Fibroblast of skin of back (primary cell): ENCODE measurements around the gene LRRC26.
A peak's percentile ranks its signal among the peaks of the same experiment; 100 is the strongest.

Source experiments
- DNase-seq: peaks from one replicate; pipeline ENCODE4 v3.0.0-alpha.2; 2013

LRRC26 gene

DNA sequence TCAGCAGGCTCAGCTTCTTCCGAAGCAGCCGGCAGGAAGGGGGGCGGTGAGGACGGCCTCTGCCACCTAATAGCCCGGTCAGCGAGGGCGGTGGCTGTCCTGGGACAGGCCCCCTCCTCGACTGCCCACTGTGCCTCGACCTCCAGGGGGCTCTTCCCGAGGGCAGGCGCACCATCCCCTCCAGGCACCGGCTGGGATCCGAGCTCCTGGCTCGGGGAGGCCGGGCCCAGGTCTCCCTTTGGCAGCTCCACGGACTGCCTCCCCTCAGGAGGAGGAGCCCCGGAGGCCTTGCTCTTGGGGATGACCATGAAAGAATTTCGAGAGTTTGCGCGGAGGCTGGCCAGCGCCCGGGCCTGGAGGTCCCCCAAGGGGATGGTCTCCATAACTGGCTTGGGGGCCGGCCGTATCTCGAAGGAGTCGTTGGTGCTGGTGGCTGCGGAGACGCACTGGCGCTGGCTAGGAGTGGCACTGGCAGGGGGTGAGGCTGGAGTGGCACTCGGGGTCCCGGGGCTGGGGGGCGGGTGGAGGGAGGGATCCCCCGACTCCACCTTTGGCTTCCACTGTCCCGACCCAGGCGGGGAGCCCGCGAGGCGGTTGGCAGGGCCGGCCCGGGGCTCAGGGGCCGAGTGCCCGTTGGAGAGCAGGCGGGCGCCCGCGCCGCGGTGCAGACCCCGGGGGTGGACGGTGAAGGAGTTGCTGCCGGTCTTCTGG lies 29.7 kb upstream of the LRRC26 start:
- no peak for DNase-seq

- DNase-seq, result no peak
Measured at GRCh38 chr9:137198902-137199283, 29.0 kb upstream of the LRRC26 start.

GRCh38 chr9:137198051-137198901 lies 28.4 kb upstream of the LRRC26 start:
- DNase-seq, result no peak

DNA sequence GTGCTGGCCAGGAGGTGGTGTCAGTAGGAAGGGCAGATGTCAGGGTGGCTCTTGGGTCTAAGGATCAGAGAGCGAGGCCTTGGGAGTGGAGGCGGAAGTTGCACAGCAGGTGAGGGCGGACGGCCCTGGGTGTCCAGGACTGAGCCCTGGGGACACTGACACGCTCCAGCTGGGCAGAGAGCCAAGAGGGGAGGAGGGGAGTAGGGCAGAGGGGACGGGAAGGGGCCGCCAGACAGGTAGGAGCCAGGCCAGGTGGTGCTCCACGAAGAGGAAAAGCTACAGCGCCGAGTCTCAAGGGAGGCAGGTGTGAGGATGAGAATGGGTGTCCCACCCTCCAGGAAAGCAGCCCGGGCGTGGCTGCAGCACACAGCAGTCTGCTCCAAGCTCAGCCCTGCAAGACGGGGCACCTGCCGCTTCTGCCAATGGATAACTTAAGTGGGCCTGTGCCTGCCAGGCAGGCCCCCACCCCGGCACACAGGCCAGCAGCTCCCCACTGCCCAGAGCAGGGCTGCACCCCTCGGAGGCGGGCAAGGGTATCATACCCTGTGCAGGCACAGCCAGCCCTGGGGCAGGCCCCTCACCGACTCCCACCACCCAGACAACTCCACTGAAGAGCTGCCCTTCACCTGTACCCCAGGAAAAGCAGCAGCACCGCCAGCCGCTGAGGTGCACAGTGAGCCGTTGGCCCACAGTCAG lies 25.8 kb upstream of the LRRC26 start:
- DNase-seq, result no peak

DNA sequence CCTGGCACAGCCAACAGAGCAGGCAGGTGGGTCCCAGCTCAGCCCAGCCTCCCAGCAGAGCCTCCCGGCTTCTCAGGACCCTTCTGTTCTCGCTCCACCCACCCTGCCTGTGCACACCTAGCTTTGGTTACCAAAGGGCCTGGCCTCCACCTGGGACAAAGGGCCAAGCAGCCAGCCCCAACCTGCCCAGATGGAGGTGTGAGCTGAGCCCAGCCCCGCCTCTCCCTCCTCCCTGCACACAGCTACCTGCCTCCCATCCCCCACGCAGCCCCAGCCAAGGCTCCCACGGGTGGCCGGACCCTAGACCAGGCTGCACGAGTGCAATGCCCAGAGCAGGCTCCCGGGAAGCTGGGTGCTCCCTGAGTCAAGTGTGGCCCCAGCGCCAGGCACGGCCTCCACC lies 25.1 kb upstream of the LRRC26 start:
- no peak for DNase-seq

- no peak for DNase-seq
Measured at GRCh38 chr9:137194388-137194787, 24.5 kb upstream of the LRRC26 start.

DNA sequence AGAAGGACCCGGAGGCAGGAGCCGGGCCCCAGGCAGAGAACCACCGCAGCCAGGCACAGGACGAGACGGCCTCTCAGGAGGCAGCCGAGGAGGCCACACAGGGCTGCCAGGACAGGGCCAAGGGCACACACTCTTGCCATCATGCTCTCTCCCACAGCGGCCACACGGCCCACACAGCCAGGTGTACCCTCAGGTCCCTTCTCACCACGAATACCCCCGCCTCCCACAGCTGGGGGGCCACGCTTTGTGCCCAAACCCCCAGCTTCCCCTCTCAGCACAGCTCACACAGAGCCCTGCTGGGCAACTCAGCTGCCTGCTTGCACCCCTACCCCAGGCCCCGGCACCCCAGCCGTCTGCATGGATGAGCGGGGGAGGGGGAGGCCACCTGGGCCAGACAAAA lies 23.9 kb upstream of the LRRC26 start:
- DNase-seq, result no peak

DNA sequence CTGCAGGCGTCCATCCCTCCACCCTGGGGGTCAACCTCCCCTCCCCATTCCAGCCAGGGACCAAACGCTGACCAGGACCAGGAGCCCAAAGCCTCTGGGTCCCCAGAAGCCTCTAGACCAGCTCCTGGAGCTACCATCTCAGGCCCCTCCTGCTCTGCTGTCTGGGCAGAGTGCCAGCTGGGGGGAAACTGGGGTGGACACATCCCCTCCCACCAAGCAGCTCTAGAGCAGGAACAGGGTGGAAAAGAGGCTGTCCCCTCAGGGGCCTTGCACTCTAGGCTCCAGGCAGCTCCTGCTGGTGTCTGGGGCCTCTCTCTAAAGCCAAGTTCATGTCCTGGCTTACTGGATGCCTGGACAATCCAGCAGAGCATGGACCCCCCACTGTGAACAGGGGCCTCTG lies 23.0 kb upstream of the LRRC26 start:
- DNase-seq, result no peak

DNA sequence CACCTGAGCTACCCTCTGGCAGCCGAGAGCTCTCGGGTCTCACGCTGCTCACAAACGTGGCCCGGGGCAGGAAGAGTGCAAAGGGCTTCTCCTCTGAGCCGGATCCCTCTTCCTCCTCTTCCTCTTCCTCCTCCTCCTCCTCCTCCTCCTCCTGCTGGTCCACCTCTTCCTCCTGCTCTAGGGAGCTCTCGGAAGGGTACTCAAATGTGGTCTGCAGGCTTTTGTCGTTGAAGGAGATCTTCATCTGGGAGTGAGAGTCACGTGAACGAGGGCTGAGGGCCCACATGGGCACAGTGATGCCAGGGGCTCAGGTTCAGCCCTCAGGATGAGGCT lies 22.6 kb upstream of the LRRC26 start:
- DNase-seq, result no peak

DNA sequence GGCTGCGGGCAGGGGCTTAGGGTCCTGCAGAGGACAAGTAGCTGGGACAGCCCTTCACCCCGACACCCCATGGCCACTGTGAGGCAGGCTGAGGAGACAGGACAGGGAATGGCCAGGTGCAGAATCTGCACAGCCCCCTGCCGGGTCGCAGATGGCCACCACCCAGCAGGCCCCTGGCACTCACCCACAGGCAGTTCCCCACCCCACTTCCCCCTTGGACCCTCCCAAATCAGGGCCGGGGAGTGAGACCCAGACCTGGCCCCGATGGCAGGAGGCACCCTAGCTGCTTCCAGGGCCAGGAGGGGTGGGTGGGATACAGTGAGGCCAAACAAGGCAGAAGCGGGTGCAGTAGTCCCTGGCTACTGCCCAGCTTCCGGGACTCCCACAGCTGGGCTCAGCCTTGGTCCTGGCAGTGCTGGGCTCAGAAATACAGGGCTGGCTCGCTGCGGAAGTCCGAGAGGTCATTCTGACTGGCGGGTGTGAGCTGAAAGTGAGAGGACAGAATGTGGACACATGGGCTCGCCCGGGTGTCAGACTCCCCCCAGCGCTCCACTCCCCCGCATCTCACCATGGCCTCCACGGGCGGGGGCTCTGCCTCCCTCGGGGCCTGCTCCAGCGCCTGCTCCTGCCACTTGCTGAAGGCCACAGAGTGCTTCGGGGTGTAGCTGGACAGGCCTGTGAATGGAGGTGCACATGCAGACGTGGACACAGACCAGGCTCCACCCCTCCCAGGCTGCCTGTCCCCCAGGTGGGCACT lies 22.0 kb upstream of the LRRC26 start:
- DNase-seq, result no peak

DNA sequence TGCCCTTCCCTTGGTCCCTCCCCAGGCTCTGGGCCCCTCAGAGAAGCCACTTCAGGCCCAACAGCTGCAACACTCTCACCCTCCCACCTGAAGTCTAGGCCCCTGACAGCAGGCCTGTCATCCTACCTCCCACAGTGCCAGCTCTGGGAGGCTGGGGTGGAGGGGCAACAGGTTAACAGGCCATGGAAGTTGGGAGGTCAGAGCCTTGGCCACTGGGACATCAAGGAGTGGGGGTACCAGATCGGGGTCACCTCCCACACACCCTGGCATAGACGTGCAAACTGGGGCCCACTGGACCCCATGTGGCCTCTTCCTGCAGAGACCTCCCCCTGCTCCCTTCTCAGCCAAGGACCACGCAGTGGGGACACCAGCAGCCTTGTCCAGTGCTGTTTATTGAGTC lies 21.4 kb upstream of the LRRC26 start:
- no peak for DNase-seq

DNA sequence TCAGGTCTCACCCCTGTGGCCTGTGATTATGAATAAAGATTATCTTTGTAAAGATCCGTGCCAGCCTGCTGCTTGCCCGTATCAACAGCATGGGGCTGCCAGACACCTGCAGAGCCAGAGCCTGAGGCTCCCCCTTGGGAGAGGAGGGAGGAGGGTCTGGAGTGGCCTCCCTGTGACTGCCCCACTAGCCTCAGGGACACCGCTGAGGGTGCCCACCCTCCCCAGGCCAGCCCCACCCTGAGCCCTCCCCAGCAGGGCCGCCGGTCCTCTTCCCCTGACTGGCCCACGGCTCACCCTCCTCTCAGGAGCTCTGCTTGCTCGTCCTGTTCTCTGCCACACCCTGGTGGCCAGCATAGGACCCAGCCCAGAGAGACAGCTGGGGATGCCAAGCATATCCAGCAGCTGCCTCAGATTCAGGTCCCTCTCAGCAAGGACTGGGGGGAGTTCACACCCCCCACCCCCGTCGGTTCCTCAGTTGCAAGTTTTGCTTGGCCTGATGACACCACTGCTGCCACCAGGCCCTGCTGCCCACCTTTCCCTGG lies 20.5 kb upstream of the LRRC26 start:
- no peak for DNase-seq

DNA sequence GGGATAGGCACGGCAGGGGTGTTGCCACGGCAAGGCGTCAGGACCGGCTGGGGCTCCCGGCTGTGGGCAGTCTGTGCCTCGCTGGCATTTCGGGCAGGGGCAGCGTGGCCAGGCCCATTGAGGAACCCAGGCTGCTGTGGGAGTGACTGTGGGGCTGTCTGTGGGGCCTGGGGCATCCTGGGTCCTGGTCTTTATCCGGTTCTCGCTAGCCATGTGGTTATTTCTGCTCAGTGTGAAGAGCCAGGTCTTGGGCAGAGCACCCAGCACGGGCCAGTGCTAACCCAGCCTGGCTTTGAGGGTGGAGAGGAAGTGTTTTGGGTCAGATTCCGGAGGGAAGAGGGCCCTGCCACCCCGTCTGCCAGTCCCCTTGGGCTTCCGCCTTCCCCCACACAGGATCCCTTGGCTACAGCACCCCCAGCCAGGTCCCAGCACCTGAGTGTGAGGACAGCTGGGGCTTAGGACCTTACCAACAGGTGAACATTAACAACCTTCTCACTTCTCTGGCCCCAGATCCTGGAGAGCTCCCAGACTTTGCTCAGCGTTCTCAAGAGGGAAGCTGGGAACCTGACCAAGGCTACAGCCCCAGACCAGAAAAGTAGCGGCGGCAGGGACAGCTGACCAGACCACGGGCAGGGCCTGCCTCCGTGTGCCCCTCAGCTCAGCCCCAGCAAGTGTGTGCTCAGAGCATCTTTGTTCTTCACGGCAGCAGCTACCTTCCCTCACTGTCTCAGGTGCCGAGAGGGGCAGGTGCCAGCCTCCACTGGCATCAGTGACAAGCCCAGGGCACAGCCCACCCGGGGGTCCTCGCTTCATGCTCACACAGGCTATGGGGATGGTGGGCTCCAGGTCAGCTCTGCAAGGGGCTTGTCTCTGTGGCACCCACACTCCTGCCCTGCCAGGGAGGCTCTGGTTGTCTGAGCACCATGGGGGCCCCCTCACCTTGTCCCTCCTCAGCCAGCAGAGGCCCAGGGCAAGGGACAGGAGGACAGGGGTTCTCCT lies 19.7 kb upstream of the LRRC26 start:
- DNase-seq, result no peak

DNA sequence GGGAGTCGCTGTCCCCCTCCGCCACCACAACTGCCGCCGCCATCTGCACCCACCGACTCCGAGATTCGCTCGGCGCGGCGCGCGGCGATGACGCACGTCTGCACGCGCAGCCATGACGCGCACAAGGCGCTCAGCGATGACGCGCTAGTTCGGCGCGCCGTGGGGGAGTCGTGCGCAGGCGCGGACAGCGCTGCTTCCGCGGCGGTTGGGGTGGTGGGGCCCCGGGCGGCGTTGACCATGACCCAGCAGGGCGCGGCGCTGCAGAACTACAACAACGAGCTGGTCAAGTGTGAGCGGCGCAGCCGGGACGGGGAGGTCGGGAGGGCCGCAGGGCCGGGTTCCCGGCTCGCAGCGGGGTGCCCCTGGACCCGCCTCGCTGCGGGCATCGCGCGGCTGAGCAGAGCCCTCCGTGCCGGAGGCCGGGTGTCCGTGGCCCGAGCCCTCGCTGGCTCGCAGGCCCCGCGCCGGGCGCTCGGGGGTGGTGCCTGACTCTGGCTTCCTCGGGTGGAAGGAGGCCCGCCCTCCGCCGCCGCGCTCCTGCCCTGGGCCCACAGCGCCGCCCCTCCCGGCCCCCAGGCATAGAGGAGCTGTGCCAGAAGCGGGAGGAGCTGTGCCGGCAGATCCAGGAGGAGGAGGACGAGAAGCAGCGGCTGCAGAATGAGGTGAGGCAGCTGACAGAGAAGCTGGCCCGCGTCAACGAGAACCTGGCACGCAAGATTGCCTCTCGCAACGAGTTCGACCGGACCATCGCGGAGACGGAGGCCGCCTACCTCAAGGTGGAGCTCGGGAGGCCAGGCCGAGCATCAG lies 18.8 kb upstream of the LRRC26 start, which contains the start of the genes ANAPC2 and SSNA1:
TSS of gene ANAPC2 (minus strand) at position 71 of the 807 bp plus-strand sequence. CDS start at position 43, 28 bp downstream.
TSS of gene SSNA1 (plus strand) at position 187 of the 807 bp plus-strand sequence. CDS start at position 238, 51 bp downstream.
- peak; percentile 91 for DNase-seq

DNA sequence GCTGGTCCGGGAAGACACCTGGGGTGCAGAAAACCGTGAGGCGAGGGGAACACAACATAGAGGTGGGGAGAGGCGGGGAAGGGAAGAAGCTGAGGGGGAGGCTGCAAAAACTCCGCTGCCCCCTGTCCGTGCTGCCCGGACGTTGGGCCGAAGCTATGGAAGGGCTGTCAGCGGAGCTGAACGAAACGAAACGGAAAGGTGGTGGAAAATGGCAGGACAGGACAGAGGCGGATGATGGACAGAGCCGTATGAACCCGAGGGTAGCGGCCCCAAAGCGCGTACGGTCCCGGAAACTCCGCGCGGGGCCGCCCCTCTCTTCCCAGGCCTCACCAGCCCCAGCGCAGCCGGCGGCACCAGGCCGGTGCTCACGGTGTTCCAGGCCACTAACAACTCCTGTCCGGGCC lies 18.2 kb upstream of the LRRC26 start:
- no peak for DNase-seq

DNA sequence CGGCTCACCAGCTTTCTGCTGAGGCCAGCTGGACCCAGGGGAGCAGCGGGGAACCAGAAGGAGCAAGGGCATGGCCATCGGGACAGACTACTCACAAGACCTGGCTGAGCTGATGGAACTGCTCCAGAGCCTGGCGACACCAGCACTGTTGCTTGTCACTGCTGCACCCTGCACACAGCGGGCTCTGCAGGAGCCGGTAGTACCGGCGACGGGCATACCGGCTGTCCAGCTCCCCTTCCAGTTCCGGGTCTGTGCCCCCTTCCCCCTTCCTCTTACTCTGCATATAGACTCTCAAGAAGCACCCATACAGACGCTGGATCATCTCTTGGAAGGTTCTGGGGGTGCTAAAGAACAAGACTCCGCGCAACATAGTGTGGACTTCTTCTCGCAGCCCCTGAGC lies 17.5 kb upstream of the LRRC26 start:
- no peak for DNase-seq

- DNase-seq, result no peak
Measured at GRCh38 chr9:137186385-137186784, 16.5 kb upstream of the LRRC26 start.

- DNase-seq, result no peak
Measured at GRCh38 chr9:137185921-137186320, 16.1 kb upstream of the LRRC26 start.

DNA sequence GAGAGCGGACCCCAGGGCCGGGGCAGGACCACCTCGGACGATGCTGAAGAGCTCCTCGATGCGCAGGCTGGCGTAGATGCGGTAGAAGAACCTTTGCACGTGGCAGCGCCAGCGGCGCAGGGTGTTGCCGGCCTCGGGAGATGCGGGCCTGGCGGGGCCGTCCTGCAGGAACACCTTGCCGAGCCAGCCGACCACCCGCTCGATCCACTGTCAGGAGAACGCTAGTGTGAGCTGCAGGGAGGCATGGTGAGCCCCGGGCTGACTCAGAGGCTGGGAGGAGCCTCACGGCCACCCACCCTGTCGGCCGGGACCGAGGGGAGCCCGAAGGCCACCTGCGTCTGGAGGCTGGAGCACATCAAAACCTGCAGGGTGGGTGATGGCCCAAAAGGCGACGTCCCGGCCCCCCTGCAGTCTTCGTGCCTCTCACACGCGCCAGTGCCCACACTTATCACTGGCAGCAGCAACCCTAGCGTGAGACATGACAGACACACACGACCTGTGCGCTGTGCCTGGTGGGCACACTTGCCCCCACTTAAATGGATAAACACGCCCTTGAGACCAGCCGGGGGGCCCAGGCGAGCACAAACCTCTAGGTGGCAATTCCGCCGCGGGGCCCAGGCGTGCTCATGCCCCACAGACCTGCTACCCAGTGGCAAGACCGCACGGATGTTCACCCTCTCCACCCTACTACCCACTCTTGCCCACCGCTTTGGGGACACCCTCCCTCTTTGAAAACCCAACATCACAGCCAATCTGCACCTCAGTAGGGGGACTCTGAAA lies 15.2 kb upstream of the LRRC26 start:
- no peak for DNase-seq
